Naive thymus-derived CD8-positive, alpha-beta T cell (primary cell): ENCODE measurements around the gene ARID1B. TPM values are rescaled to one million over a fixed set of nuclear protein-coding genes. Genes with fewer than 3 reads are reported as not detected.

Source experiments
- ATAC-seq, 2 donors: fragments of 150-1000 bp; cut with Tn5 transposase in 1 of 2; sonication (Bioruptor Pico), chemical (Tn5 transposase) in 1 of 2; 1 replicate in 1 of 2; 2 replicates in 1 of 2; pipeline ENCODE4 v1.10.0; 2021; ENCODE audit warnings: mild to moderate bottlenecking in 2 of 2, moderate library complexity in 2 of 2
- POLR2A ChIA-PET: fragments of 350-600 bp; sonication (Branson Sonifier 250); formaldehyde crosslinking; loops from one replicate; lab custom pipeline; 2021; ENCODE audit warnings: antibody characterized with exemption; lab: Charles Lee
- DNase-seq, 10 donors: peaks; one replicate each; pipeline versions ENCODE4 v3.0.0 to v3.0.0-alpha.2; 2020 to 2022
- H3K27ac Mint-ChIP-seq, 10 donors: one replicate each; pipeline ENCODE4 v1.8.0; 2020 to 2022; ENCODE audit warnings: mild to moderate bottlenecking in 10 of 10, mixed read lengths in 10 of 10, moderate library complexity in 4 of 10, inconsistent platforms in 1 of 10
- H3K27me3 Mint-ChIP-seq, 5 donors: one replicate each; pipeline ENCODE4 v1.8.0; 2021 to 2022; ENCODE audit warnings: mixed read lengths in 5 of 5
- H3K36me3 Mint-ChIP-seq, 3 donors: one replicate each; pipeline ENCODE4 v1.8.0; 2020 to 2022; ENCODE audit warnings: mixed read lengths in 3 of 3, mild to moderate bottlenecking in 2 of 3, inconsistent platforms in 1 of 3
- H3K4me1 Mint-ChIP-seq, 4 donors: one replicate each; pipeline ENCODE4 v1.8.0; 2021 to 2022; ENCODE audit warnings: mixed read lengths in 4 of 4
- H3K4me3 Mint-ChIP-seq, 10 donors: one replicate each; pipeline ENCODE4 v1.8.0; 2020 to 2022; ENCODE audit warnings: mild to moderate bottlenecking in 10 of 10, mixed read lengths in 10 of 10, moderate library complexity in 6 of 10, inconsistent platforms in 1 of 10
- H3K9me3 Mint-ChIP-seq, 9 donors: one replicate each; pipeline ENCODE4 v1.8.0; 2020 to 2022; ENCODE audit warnings: mixed read lengths in 9 of 9, mild to moderate bottlenecking in 3 of 9, inconsistent platforms in 1 of 9, moderate library complexity in 1 of 9
- polyA plus RNA-seq, 3 donors: library from polyadenylated mRNA; unstranded; fragments of 300-500 nt; fragmentation: Illumina TruSeq; gene quantifications; one replicate each; pipeline ENCODE4 v1.2.3, GENCODE V29; 2021
- total RNA-seq, 8 experiments: library from RNA in 2 of 8; stranded (reverse) in 2 of 8; gene quantifications; one replicate each; pipeline ENCODE4 v1.2.3 and lab custom pipeline; 2021 to 2026

Gene ARID1B
- total and polyA plus RNA-seq, 5 experiments from 2014 or later: 9.0 to 122 (median 18.6) TPM

DNA sequence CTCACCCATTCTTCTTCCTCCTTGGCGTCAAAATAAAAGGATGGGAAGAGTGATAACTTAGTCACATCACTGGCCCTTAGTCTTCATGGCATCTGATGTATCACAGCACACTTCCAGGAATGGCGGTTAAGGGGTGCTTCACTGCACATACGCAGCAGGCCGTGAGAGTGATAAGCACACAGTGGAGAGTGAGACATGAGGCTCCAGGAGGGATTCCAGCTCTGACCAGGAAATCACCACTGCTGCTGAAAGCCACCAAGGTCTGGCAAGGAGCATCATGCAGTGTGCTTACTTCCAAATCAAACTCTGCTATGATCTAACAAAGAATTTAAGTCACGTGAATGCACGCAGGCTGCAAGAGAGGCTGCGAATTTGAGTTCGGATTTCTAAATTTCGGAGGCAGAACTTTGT lies 62.4 kb downstream of the ARID1B start:
- peak overlapping the region in 3 of 10 donors; percentile 9 to 87 (median 11) for H3K27ac Mint-ChIP-seq
- H3K36me3 Mint-ChIP-seq: peaks cover 0 to 16% (median 11%) of the 10 kb centered on the region in 3 donors
- DNase-seq (no peak), ATAC-seq (no peak)
- H3K4me3 Mint-ChIP-seq: peak overlapping the region in 1 of 10 donors; percentile 21
- no peaks in the 10 kb centered on the region for H3K27me3 Mint-ChIP-seq
- H3K4me1 Mint-ChIP-seq: peaks cover 36 to 74% (median 71%) of the 10 kb centered on the region in 4 donors
- POLR2A ChIA-PET: no interaction called here
- H3K9me3 Mint-ChIP-seq: no peaks in the 10 kb centered on the region

DNA sequence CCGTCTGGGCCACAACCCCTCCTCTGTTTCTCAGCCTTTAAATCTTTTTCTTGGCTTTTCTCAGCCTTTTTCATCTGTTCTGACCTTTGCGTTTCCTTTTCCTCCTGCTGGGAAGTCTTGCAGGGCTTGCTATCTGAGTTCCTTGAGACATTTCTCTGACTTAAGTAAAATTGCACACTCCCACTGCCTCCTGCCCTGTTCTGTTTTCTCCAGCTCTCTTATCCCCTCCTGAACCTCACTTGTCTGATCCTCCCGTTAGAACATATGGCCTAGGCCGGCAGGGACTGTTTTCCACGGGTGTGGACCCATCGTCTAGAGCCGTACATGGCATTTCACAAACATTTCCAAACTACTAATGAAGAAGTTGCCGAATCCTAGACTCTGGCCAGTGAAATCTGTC lies 63.0 kb downstream of the ARID1B start:
- H3K4me1 Mint-ChIP-seq: peaks cover 40 to 80% (median 76%) of the 10 kb centered on the region in 4 donors
- DNase-seq (no peak), ATAC-seq (no peak)
- H3K27me3 Mint-ChIP-seq: no peaks in the 10 kb centered on the region
- peak overlapping the region in 6 of 10 donors; percentile 4 to 53 (median 28) for H3K4me3 Mint-ChIP-seq
- H3K9me3 Mint-ChIP-seq: no peaks in the 10 kb centered on the region
- peaks cover 0 to 13% (median 11%) of the 10 kb centered on the region in 3 donors for H3K36me3 Mint-ChIP-seq
- POLR2A ChIA-PET: no interaction called here
- peak overlapping the region in 5 of 10 donors; percentile 3 to 87 (median 54) for H3K27ac Mint-ChIP-seq

DNA sequence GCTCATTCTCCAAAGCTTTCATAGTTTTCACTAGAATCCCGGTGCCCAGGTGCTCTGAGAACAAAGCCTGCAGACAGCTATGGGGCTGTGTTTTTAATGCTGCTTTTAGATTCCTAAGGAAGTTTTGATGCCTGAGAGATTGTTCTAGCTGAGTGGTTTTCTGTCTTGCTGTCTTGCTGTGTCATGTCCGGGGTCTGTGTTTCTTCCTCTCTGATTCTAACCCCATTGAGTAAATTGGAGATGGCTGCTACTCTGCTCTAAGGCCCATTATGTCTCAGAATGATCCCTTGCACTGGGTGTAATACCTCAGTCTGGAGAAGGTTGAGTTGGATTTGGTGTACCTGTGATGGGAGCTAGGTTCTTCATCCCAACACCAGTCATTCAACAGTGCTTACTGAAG lies 63.4 kb downstream of the ARID1B start:
- ATAC-seq: peak in 1 of 2 donors; percentile 17
- Mint-ChIP-seq H3K36me3 (peaks cover 0 to 12% (median 9%) of the 10 kb centered on the region in 3 donors), H3K9me3 (no peaks in the 10 kb centered on the region), H3K4me3 (peak overlapping the region in 5 of 10 donors; percentile 2 to 28 (median 15)), H3K27me3 (no peaks in the 10 kb centered on the region), H3K27ac (peak overlapping the region in 6 of 10 donors; percentile 1 to 87 (median 66)), H3K4me1 (peaks cover 42 to 85% (median 80%) of the 10 kb centered on the region in 4 donors)
- no peak for DNase-seq
- POLR2A ChIA-PET: no interaction called here

DNA sequence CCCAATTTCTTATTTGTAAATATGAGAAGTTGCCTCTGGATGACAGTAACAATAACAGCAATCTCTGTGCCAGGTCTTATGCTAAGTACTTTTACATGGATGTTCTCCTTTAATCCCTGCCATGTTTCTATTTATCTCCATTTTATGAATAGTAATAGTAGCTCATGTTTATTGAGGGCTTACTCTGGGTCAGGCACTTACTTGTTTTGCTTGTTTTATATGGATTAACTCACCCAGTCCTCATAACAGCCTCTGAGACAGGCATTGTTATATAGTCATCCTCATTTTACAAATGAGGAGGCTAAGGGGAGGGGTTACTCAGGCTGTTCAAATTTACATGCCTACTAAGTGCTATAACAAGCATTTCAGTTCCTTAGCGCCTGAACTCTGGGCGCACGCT lies 64.3 kb downstream of the ARID1B start:
- no peak for ATAC-seq
- Mint-ChIP-seq H3K4me3 (peak overlapping the region in 1 of 10 donors; percentile 21), H3K4me1 (peaks cover 43 to 85% (median 81%) of the 10 kb centered on the region in 4 donors), H3K27ac (no peak overlapping the region), H3K9me3 (no peaks in the 10 kb centered on the region), H3K27me3 (no peaks in the 10 kb centered on the region), H3K36me3 (peaks cover 0 to 4% (median 2%) of the 10 kb centered on the region in 3 donors)
- POLR2A ChIA-PET: no interaction called here
- DNase-seq: no peak

DNA sequence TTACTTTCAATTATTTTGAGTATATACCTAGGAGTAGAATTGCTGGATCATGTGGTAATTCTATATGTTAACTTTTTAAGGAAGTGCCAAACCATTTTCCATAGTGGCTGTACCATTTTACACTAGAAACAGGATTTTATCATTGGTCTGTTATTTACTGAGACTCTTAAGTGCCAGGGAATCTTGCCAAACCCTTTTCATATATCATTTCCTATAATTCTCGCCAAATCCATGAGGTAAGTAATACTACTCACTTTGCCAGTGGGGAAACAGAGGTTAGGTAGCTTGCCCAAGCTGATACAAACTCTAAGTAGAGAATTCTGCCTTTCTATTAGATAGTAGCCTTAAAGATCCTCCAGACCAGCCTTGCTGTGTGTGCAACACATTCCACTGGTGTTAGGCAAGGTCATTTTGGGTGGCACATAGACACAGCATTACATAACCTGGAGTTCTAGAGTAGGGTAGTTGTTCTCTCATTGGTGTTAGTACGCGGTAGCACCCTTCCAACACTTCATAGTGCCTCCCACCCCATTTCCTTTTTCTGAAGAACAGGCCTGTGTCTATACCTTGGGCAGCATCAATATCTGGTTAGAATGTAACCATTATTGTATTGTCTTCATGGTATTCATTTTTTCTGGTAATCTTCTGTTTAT lies 65.5 kb downstream of the ARID1B start:
- Mint-ChIP-seq H3K9me3 (no peaks in the 10 kb centered on the region), H3K4me3 (peak overlapping the region in 2 of 10 donors; percentile 15 to 28), H3K4me1 (peaks cover 53 to 90% (median 88%) of the 10 kb centered on the region in 4 donors), H3K27ac (peak overlapping the region in 2 of 10 donors; percentile 2 to 31), H3K36me3 (peaks cover 0 to 4% (median 2%) of the 10 kb centered on the region in 3 donors), H3K27me3 (no peaks in the 10 kb centered on the region)
- POLR2A ChIA-PET: no interaction called here
- DNase-seq: no peak
- ATAC-seq: peak in 1 of 2 donors; percentile 32

GRCh38 chr6:156844089-156844488 lies 66.9 kb downstream of the ARID1B start:
- Mint-ChIP-seq H3K9me3 (no peaks in the 10 kb centered on the region), H3K36me3 (peaks cover 0 to 6% (median 2%) of the 10 kb centered on the region in 3 donors), H3K4me3 (no peak overlapping the region), H3K27ac (peak overlapping the region in 6 of 10 donors; percentile 6 to 70 (median 48)), H3K4me1 (peaks cover 57 to 98% (median 96%) of the 10 kb centered on the region in 4 donors), H3K27me3 (no peaks in the 10 kb centered on the region)
- POLR2A ChIA-PET: no interaction called here
- no peak for ATAC-seq
- DNase-seq: no peak

- Mint-ChIP-seq H3K4me3 (peak overlapping the region in 8 of 10 donors; percentile 0 to 62 (median 42)), H3K4me1 (peaks cover 47 to 98% (median 94%) of the 10 kb centered on the region in 4 donors), H3K27ac (peak overlapping the region in 7 of 10 donors; percentile 2 to 86 (median 32)), H3K36me3 (peaks cover 0 to 6% (median 0%) of the 10 kb centered on the region in 3 donors), H3K27me3 (no peaks in the 10 kb centered on the region), H3K9me3 (no peaks in the 10 kb centered on the region)
- no peak for DNase-seq
- POLR2A ChIA-PET: no interaction called here
- ATAC-seq: no peak
Observed at GRCh38 chr6:156845454-156846155, 68.4 kb downstream of the ARID1B start.

GRCh38 chr6:156846845-156847599 lies 69.8 kb downstream of the ARID1B start:
- Mint-ChIP-seq H3K27ac (peak overlapping the region in 8 of 10 donors; percentile 8 to 90 (median 46)), H3K4me1 (peaks cover 44 to 97% (median 94%) of the 10 kb centered on the region in 4 donors), H3K27me3 (no peaks in the 10 kb centered on the region), H3K36me3 (peaks cover 0 to 6% (median 0%) of the 10 kb centered on the region in 3 donors), H3K9me3 (no peaks in the 10 kb centered on the region), H3K4me3 (peak overlapping the region in 8 of 10 donors; percentile 7 to 66 (median 43))
- no peak for ATAC-seq
- POLR2A ChIA-PET: no interaction called here
- DNase-seq: no peak

GRCh38 chr6:156848123-156848522 lies 70.9 kb downstream of the ARID1B start:
- Mint-ChIP-seq H3K9me3 (no peaks in the 10 kb centered on the region), H3K4me3 (no peak overlapping the region), H3K27me3 (no peaks in the 10 kb centered on the region), H3K36me3 (peaks cover 0 to 6% (median 0%) of the 10 kb centered on the region in 3 donors), H3K27ac (peak overlapping the region in 7 of 10 donors; percentile 50 to 88 (median 69)), H3K4me1 (peaks cover 44 to 97% (median 94%) of the 10 kb centered on the region in 4 donors)
- DNase-seq: no peak
- ATAC-seq: no peak
- POLR2A ChIA-PET: no interaction called here

DNA sequence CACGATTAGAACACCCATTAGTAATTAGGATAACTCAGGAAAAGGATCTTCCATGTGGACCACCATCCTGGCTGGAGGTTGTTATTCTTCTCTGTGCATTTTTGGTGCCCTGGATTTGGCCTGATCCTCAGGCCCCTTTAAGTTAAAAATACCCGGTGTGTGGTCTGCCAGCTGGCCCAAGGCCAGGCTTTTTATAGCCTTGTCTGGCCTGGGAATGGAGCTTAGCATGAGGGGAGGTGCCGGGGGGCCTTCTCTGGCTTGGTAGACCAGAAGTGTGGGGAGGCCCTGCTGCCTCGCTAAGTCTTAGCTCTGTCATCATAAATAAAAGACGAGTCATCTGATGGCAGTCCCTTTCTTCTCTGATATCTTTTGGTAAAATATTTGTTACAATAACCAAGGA lies 71.4 kb downstream of the ARID1B start:
- peaks cover 0 to 6% (median 0%) of the 10 kb centered on the region in 3 donors for H3K36me3 Mint-ChIP-seq
- no peak for ATAC-seq
- peaks cover 43 to 98% (median 95%) of the 10 kb centered on the region in 4 donors for H3K4me1 Mint-ChIP-seq

GRCh38 chr6:156849806-156850205 lies 72.6 kb downstream of the ARID1B start:
- H3K4me1 Mint-ChIP-seq: peaks cover 42 to 98% (median 94%) of the 10 kb centered on the region in 4 donors
- no peaks in the 10 kb centered on the region for H3K9me3 Mint-ChIP-seq

More for the DNA sequence above, 71.4 kb downstream of the ARID1B start:
- POLR2A ChIA-PET: no interaction called here
- H3K27ac Mint-ChIP-seq: peak overlapping the region in 5 of 10 donors; percentile 33 to 88 (median 73)
- H3K9me3 Mint-ChIP-seq: no peaks in the 10 kb centered on the region
- no peak for DNase-seq
- no peaks in the 10 kb centered on the region for H3K27me3 Mint-ChIP-seq
- peak overlapping the region in 3 of 10 donors; percentile 12 to 29 (median 25) for H3K4me3 Mint-ChIP-seq

DNA sequence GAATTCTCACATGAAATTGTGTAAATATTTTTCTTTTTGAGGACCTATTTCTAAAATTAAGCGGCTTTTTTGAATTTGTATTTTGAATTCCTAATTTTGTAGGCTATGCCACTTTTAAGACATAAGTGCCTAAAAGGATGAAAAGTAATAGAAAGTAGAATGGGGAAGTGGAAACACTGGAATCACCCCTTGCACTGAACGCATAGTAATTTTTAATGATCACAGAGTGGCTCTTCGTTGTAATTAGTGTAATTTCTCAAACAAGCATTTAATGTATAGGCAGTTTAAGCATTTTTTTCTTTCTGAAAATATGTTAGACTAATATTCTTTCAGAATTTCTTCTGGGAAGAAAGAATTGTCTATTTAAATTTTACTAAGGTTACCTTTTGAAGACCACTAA lies 73.2 kb downstream of the ARID1B start:
- Mint-ChIP-seq H3K4me1 (peaks cover 40 to 97% (median 94%) of the 10 kb centered on the region in 4 donors), H3K27me3 (no peaks in the 10 kb centered on the region), H3K36me3 (peaks cover 0 to 5% (median 0%) of the 10 kb centered on the region in 3 donors), H3K4me3 (no peak overlapping the region), H3K27ac (no peak overlapping the region), H3K9me3 (no peaks in the 10 kb centered on the region)
- ATAC-seq (no peak), DNase-seq (no peak)
- POLR2A ChIA-PET: no interaction called here

More at GRCh38 chr6:156849806-156850205, 72.6 kb downstream of the ARID1B start:
- POLR2A ChIA-PET: no interaction called here
- H3K27me3 Mint-ChIP-seq: no peaks in the 10 kb centered on the region
- H3K4me3 Mint-ChIP-seq: peak overlapping the region in 3 of 10 donors; percentile 1 to 39 (median 19)
- ATAC-seq (no peak), DNase-seq (no peak)
- H3K27ac Mint-ChIP-seq: peak overlapping the region in 3 of 10 donors; percentile 8 to 73 (median 25)
- peaks cover 0 to 5% (median 0%) of the 10 kb centered on the region in 3 donors for H3K36me3 Mint-ChIP-seq
